Endothelial cell of umbilical vein (primary cell): ENCODE data around the gene ARHGAP18. TPM values are rescaled to one million over a fixed set of nuclear protein-coding genes. Genes with fewer than 3 reads are reported as not detected.

Experiments used
- BruUV-seq: library from RNA; stranded (reverse); fragments of 400-500 nt; replicated peaks from 2 replicates; lab custom pipeline; 2021; lab: Mats Ljungman, UMichigan
- CTCF ChIA-PET: fragments of 300-600, 350-600 bp; sonication (Branson Sonifier 250); formaldehyde crosslinking; loops from one replicate; lab custom pipeline; 2021; ENCODE audit warnings: antibody characterized with exemption, inconsistent platforms; lab: Charles Lee
- POLR2A ChIA-PET: fragments of 300-600, 350-600 bp; sonication (Branson Sonifier 250); formaldehyde crosslinking; loops from one replicate; lab custom pipeline; 2021; ENCODE audit warnings: antibody characterized with exemption, inconsistent platforms; lab: Charles Lee
- DNase-seq: peaks from one replicate; pipeline ENCODE4 v3.0.0-alpha.2; 2011; ENCODE audit warnings: low read depth, low spot score
- FAIRE-seq: peaks from 2 replicates; lab custom pipeline; 2011; peaks lifted over from hg19 to GRCh38; lab: Jason Lieb, UNC
- H2AFZ ChIP-seq: 2 replicates; pipeline ENCODE4 v1.6.0; 2012; ENCODE audit warnings: low read depth, low read length, control low read depth, inconsistent platforms
- H3K27ac ChIP-seq: 2 replicates; pipeline ENCODE4 v1.5.1; 2011; ENCODE audit warnings: low read depth, mild to moderate bottlenecking, control low read depth, low read length, moderate library complexity; ENCODE audit not compliant: insufficient read depth
- H3K27me3 ChIP-seq, 2 experiments: 2 replicates each; pipeline versions ENCODE4 v1.6.0 to v1.6.1; 2011; ENCODE audit warnings: low read length in 2 of 2, mixed read lengths in 1 of 2; ENCODE audit not compliant: control insufficient read depth in 2 of 2, insufficient read depth in 2 of 2
- H3K36me3 ChIP-seq, 2 experiments: 2 replicates in 1 of 2; 3 replicates in 1 of 2; pipeline ENCODE4 v1.5.1; 2011; ENCODE audit warnings: low read length in 2 of 2, mild to moderate bottlenecking in 1 of 2, moderate library complexity in 1 of 2; ENCODE audit not compliant: control insufficient read depth in 2 of 2, insufficient read depth in 2 of 2; ENCODE audit errors: extremely low read depth in 1 of 2
- H3K4me1 ChIP-seq: 3 replicates; pipeline ENCODE4 v1.5.1; 2011; ENCODE audit warnings: mild to moderate bottlenecking, low read length; ENCODE audit not compliant: control insufficient read depth, insufficient read depth; ENCODE audit errors: extremely low read depth
- H3K4me2 ChIP-seq: 2 replicates; pipeline ENCODE4 v1.6.1; 2011; ENCODE audit warnings: low read length, control low read depth, mixed read lengths; ENCODE audit not compliant: insufficient read depth
- H3K4me3 ChIP-seq, 3 experiments: fragments of 200-600 bp in 1 of 3; sonication (generic), shearing (Covaris generic) in 1 of 3; replicated peaks in 1 of 3; 2 replicates each; pipeline ENCODE4 v1.5.1; 2011 to 2016; ENCODE audit warnings: control low read depth in 3 of 3, low read length in 3 of 3, mild to moderate bottlenecking in 2 of 3, inconsistent platforms in 1 of 3, low read depth in 1 of 3, moderate library complexity in 1 of 3; ENCODE audit not compliant: insufficient read depth in 1 of 3
- H3K79me2 ChIP-seq: 2 replicates; pipeline ENCODE4 v1.6.0; 2012; ENCODE audit warnings: low read length, inconsistent platforms; ENCODE audit not compliant: control insufficient read depth, insufficient read depth
- H3K9ac ChIP-seq: replicated peaks from 2 replicates; pipeline ENCODE3; 2011; ENCODE audit warnings: low read length, control low read depth; ENCODE audit not compliant: insufficient read depth; ENCODE audit errors: extremely low read depth
- H3K9me1 ChIP-seq: replicated peaks from 3 replicates; pipeline ENCODE4 v1.6.0; 2011; ENCODE audit warnings: mild to moderate bottlenecking, low read length; ENCODE audit not compliant: control insufficient read depth, insufficient read depth; ENCODE audit errors: extremely low read depth
- H3K9me3 ChIP-seq: replicated peaks from 2 replicates; pipeline ENCODE4 v1.5.1; 2012; ENCODE audit warnings: low read length, inconsistent platforms; ENCODE audit not compliant: control insufficient read depth, insufficient read depth
- H4K20me1 ChIP-seq: replicated peaks from 2 replicates; pipeline ENCODE3; 2011; ENCODE audit warnings: mild to moderate bottlenecking, low read length; ENCODE audit not compliant: control insufficient read depth, insufficient read depth; ENCODE audit errors: extremely low read depth
- EZH2 ChIP-seq: IDR thresholded peaks from 2 replicates; pipeline ENCODE4 v1.6.1; 2012; ENCODE audit warnings: borderline replicate concordance, low read depth, mild to moderate bottlenecking, moderate library complexity, low read length, inconsistent platforms; ENCODE audit not compliant: severe bottlenecking
- FOS ChIP-seq: IDR thresholded peaks from 2 replicates; pipeline ENCODE4 v1.6.1; 2011; ENCODE audit warnings: mild to moderate bottlenecking, low read length, moderate library complexity, borderline replicate concordance; ENCODE audit not compliant: insufficient read depth
- GATA2 ChIP-seq: IDR thresholded peaks from 2 replicates; pipeline ENCODE4 v1.7.0; 2011; ENCODE audit warnings: low read depth, mild to moderate bottlenecking, moderate library complexity, mixed read lengths, low read length; ENCODE audit not compliant: insufficient read length, insufficient read depth
- JUN ChIP-seq: IDR thresholded peaks from 2 replicates; pipeline ENCODE4 v1.6.1; 2011; ENCODE audit warnings: borderline replicate concordance, low read depth; ENCODE audit not compliant: insufficient read length, insufficient read depth
- MYC ChIP-seq: IDR thresholded peaks from one replicate; pipeline ENCODE4 v1.6.1; 2011; ENCODE audit warnings: mild to moderate bottlenecking, low read depth, low read length
- POLR2A ChIP-seq: IDR thresholded peaks from 2 replicates; pipeline ENCODE4 v1.6.1; 2012; ENCODE audit warnings: low read depth, mild to moderate bottlenecking, control low read depth, low read length
- POLR2AphosphoS5 ChIP-seq: IDR thresholded peaks from 2 replicates; pipeline ENCODE4 v1.6.1; 2012; ENCODE audit warnings: low read depth, mild to moderate bottlenecking, control low read depth, low read length, moderate library complexity; ENCODE audit not compliant: insufficient read depth
- dilution Hi-C: fragments of 300-500 bp; cut with MboI; formaldehyde crosslinking; loops from one replicate; pipeline ENCODE4 v1.15.0; 2019; ENCODE audit warnings: low sequenced_read_pairs; ENCODE audit not compliant: extremely low pct_ligation_motif_present
- intact Hi-C: fragments of 100-400 bp; cut with micrococcal nuclease; formaldehyde crosslinking; loops from one replicate; pipeline ENCODE4 v1.10.0; 2022
- polyA plus RNA-seq, 4 experiments: library from polyadenylated mRNA; depleted of rRNA in 3 of 4; stranded (reverse) in 3 of 4; unstranded in 1 of 4; fragments of >200 nt; gene quantifications; 2 replicates each; pipeline versions ENCODE4 v1.2.1 to v1.2.3, GENCODE V29; 2011 to 2012; ENCODE audit warnings: missing spikeins in 1 of 4
- total RNA-seq: library from RNA; stranded (reverse); gene quantifications from 2 replicates; pipeline ENCODE4 v1.2.3, GENCODE V29; 2021
- TF ChIP-seq, protein P1 (sequence below): IDR thresholded peaks from 2 replicates; pipeline ENCODE4 v1.6.1; 2011; ENCODE audit not compliant: insufficient read depth, insufficient read length
- TF ChIP-seq, protein P2 (sequence below), 2 donors: IDR thresholded peaks; 1 replicate in 1 of 2; 2 replicates in 1 of 2; pipeline ENCODE4 v1.5.1; 2011; ENCODE audit warnings: low read length in 2 of 2, mild to moderate bottlenecking in 2 of 2, moderate library complexity in 2 of 2, control low read depth in 1 of 2, inconsistent platforms in 1 of 2, low read depth in 1 of 2; ENCODE audit not compliant: insufficient read depth in 1 of 2; ENCODE audit errors: extremely low read depth in 1 of 2

Gene ARHGAP18
- total and polyA plus RNA-seq, 2 donors (not counting 3 experiments of a cell fraction or from before 2014, with no cell fraction given), result 13.1 to 86.1 TPM

- DNase-seq (no peak), FAIRE-seq (no peak)
- Histone ChIP-seq H3K27ac (no peak overlapping the region), H3K9me1 (no peaks in the 10 kb centered on the region), H3K9me3 (no peaks in the 10 kb centered on the region), H3K4me3 (no peak overlapping the region), H3K9ac (no peak overlapping the region), H3K27me3 (no peaks in the 10 kb centered on the region), H3K4me1 (peaks cover 31% of the 10 kb centered on the region), H2AFZ (peak overlapping the region; percentile 50), H3K36me3 (no peaks in the 10 kb centered on the region), H3K4me2 (peak overlapping the region; percentile 12), H4K20me1 (no peaks in the 10 kb centered on the region), H3K79me2 (no peaks in the 10 kb centered on the region)
- ChIA-PET POLR2A (interaction anchor here (1.0 kb wide), 1 partner anchor 35 kb away, joined by 4 read pairs; the partner anchor contains the start of gene ARHGAP18), CTCF (interaction anchor here (0.7 to 4.2 kb wide), 16 partner anchors 10 to 276 kb away, joined by 3 to 29 read pairs (median 4); partner anchors contain the start of gene ARHGAP18)
- intact Hi-C loops (loop anchor here (2.0 kb wide), 1 partner anchor 254 kb away; no protein-coding TSS in a partner anchor), dilution Hi-C loops (no loop called here)
- BruUV-seq, result no TSS peak
- no peak for TF ChIP-seq FOS
- TF ChIP-seq EZH2, result no peak
- TF ChIP-seq MYC, result no peak
- no peak for TF ChIP-seq POLR2AphosphoS5
- TF ChIP-seq GATA2, result no peak
- TF ChIP-seq, protein P1, sequence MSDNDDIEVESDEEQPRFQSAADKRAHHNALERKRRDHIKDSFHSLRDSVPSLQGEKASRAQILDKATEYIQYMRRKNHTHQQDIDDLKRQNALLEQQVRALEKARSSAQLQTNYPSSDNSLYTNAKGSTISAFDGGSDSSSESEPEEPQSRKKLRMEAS, result no peak
- no peak for TF ChIP-seq POLR2A
- no peak for TF ChIP-seq JUN
- TF ChIP-seq, protein P2, sequence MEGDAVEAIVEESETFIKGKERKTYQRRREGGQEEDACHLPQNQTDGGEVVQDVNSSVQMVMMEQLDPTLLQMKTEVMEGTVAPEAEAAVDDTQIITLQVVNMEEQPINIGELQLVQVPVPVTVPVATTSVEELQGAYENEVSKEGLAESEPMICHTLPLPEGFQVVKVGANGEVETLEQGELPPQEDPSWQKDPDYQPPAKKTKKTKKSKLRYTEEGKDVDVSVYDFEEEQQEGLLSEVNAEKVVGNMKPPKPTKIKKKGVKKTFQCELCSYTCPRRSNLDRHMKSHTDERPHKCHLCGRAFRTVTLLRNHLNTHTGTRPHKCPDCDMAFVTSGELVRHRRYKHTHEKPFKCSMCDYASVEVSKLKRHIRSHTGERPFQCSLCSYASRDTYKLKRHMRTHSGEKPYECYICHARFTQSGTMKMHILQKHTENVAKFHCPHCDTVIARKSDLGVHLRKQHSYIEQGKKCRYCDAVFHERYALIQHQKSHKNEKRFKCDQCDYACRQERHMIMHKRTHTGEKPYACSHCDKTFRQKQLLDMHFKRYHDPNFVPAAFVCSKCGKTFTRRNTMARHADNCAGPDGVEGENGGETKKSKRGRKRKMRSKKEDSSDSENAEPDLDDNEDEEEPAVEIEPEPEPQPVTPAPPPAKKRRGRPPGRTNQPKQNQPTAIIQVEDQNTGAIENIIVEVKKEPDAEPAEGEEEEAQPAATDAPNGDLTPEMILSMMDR (IDR thresholded peaks at IDR 0.05; ENCODE audit: extremely low read depth in 1 of 2, insufficient read depth in 1 of 2, low read depth in 1 of 2, low read length in 2 of 2), result no peak
These were observed 34.9 kb upstream of the ARHGAP18 start for GRCh38 chr6:129744880-129745237.
